Transverse colon (tissue), 4 donors: Measurements from ENCODE around the gene PPM1F. TPM values are rescaled to one million over a fixed set of nuclear protein-coding genes. Genes with fewer than 3 reads are reported as not detected.
"Not testable (repeated sequence)": the region's sequence is repeated elsewhere in the genome, so short reads cannot be mapped to it uniquely, and the experiment has no call there.

Source experiments
- DNase-seq: peaks from one replicate; pipeline ENCODE4 v3.0.0-alpha.2; 2019
- H3K27ac ChIP-seq, 4 donors: fragments of 200-600 bp; sonication (generic); 2 replicates each; pipeline ENCODE4 v1.5.1; 2016 to 2018; ENCODE audit warnings: inconsistent platforms in 4 of 4
- H3K27me3 ChIP-seq: fragments of 200-600 bp; sonication (generic); 2 replicates; pipeline ENCODE4 v1.5.1; 2017; ENCODE audit warnings: inconsistent platforms
- H3K36me3 ChIP-seq, 4 donors: fragments of 200-600 bp; sonication (generic); 2 replicates each; pipeline ENCODE4 v1.5.1; 2017 to 2019; ENCODE audit warnings: inconsistent platforms in 4 of 4
- H3K4me1 ChIP-seq, 4 donors: fragments of 200-600 bp; sonication (generic); 2 replicates each; pipeline ENCODE4 v1.5.1; 2017 to 2020; ENCODE audit warnings: inconsistent platforms in 4 of 4
- H3K4me3 ChIP-seq, 4 donors: fragments of 200-600 bp; sonication (generic); 1 replicate in 1 of 4; 2 replicates in 3 of 4; pipeline versions ENCODE4 v1.5.1 to v1.6.1; 2017 to 2019; ENCODE audit warnings: inconsistent platforms in 4 of 4
- H3K9me3 ChIP-seq, 2 donors: fragments of 200-600 bp; sonication (generic); 2 replicates each; pipeline ENCODE4 v1.5.1; 2017 to 2019; ENCODE audit warnings: inconsistent platforms in 2 of 2
- CTCF ChIP-seq, 5 experiments: fragments of 200-600 bp in 3 of 5; fragments of 450-650 bp in 2 of 5; sonication (generic) in 3 of 5; IDR thresholded peaks; 1 replicate in 2 of 5; 2 replicates in 3 of 5; pipeline ENCODE4 v1.5.1; 2016 to 2017; ENCODE audit warnings: antibody characterized with exemption in 5 of 5, inconsistent platforms in 3 of 5, mild to moderate bottlenecking in 2 of 5, moderate library complexity in 1 of 5
- EP300 ChIP-seq: sonication (generic); formaldehyde crosslinking; IDR thresholded peaks from one replicate; pipeline ENCODE4 v1.6.1; 2017; ENCODE audit warnings: antibody characterized with exemption, low read depth
- POLR2A ChIP-seq: fragments of 450-650 bp; IDR thresholded peaks from one replicate; pipeline ENCODE4 v1.6.1; 2016; ENCODE audit warnings: antibody characterized with exemption, mild to moderate bottlenecking, moderate library complexity
- POLR2AphosphoS5 ChIP-seq, 3 donors: sonication (generic); formaldehyde crosslinking; IDR thresholded peaks; one replicate each; pipeline ENCODE4 v1.6.1; 2016; ENCODE audit warnings: antibody characterized with exemption in 3 of 3
- WGBS, 2 donors: methylation state at CpG; one replicate each; pipeline ENCODE4 v1.1.5; 2018; ENCODE audit warnings: low coverage in 1 of 2; 5-methylcytosine and 5-hydroxymethylcytosine counted together
- in situ Hi-C, 4 donors: fragments of 200-750 bp; cut with MboI; loops; one replicate each; pipeline versions ENCODE4 v1.15.0 to v1.15.1; 2017; ENCODE audit warnings: low sequenced_read_pairs in 3 of 4, low pct_ligation_motif_present in 1 of 4, low pct_unique_long_range_greater_than_20kb in 1 of 4
- intact Hi-C: fragments of 100-400 bp; cut with DNase I; formaldehyde crosslinking; loops from one replicate; pipeline ENCODE4 v1.15.1; 2023; ENCODE audit warnings: low total_unique reads
- total RNA-seq, 4 donors: library from RNA; depleted of rRNA; stranded (reverse); fragments of >200 nt; gene quantifications; one replicate each; pipeline ENCODE4 v1.1.0, GENCODE V29; 2016

Gene PPM1F
- total RNA-seq, 4 donors from 2014 or later = 11.2 to 18.7 (median 14.9) TPM

- no peaks in the 10 kb centered on the region for H3K4me1 ChIP-seq
- no peak overlapping the region for H3K4me3 ChIP-seq
- intact Hi-C loops (no loop called here), in situ Hi-C loops (no loop called here)
- no peak for DNase-seq
- no peaks in the 10 kb centered on the region for H3K27me3 ChIP-seq
- no peaks in the 10 kb centered on the region for H3K9me3 ChIP-seq
- H3K36me3 ChIP-seq = no peaks in the 10 kb centered on the region
- no peak overlapping the region for H3K27ac ChIP-seq
- WGBS, 2 donors = 88 to 89% methylated on average over 2 of the region's 2 CpGs
- TF ChIP-seq EP300 = no peak
- no peak for TF ChIP-seq POLR2A
- TF ChIP-seq POLR2AphosphoS5 (IDR thresholded peaks at IDR 0.05) = no peak
- TF ChIP-seq CTCF (IDR thresholded peaks at IDR 0.05) = no peak
These were observed 42.8 kb downstream of the PPM1F start for GRCh38 chr22:21909871-21910270.

GRCh38 chr22:21907638-21908522 lies 44.8 kb downstream of the PPM1F start:
- no peak for DNase-seq
- H3K27ac ChIP-seq = no peak overlapping the region
- no peak overlapping the region for H3K4me3 ChIP-seq
- no peaks in the 10 kb centered on the region for H3K27me3 ChIP-seq
- H3K36me3 ChIP-seq = no peaks in the 10 kb centered on the region
- intact Hi-C loops = no loop called here
- no peaks in the 10 kb centered on the region for H3K9me3 ChIP-seq
- WGBS, 2 donors = 78 to 89% methylated on average over 5 to 7 of the region's 7 CpGs
- H3K4me1 ChIP-seq = no peaks in the 10 kb centered on the region
- TF ChIP-seq EP300 (no peak), POLR2AphosphoS5 (IDR thresholded peaks at IDR 0.05) (no peak), CTCF (IDR thresholded peaks at IDR 0.05) (no peak), POLR2A (no peak)
- in situ Hi-C loops = no loop called here

GRCh38 chr22:21905234-21905633 lies 47.4 kb downstream of the PPM1F start:
- DNase-seq, H3K36me3 ChIP-seq, H3K4me1 ChIP-seq, H3K27ac ChIP-seq, H3K9me3 ChIP-seq, intact Hi-C loops, H3K27me3 ChIP-seq, in situ Hi-C loops, H3K4me3 ChIP-seq: not testable (repeated sequence)
- 96 to 100% methylated on average over 3 to 11 of the region's 11 CpGs for WGBS, 2 donors

- in situ Hi-C loops = no loop called here
- no peaks in the 10 kb centered on the region for H3K4me1 ChIP-seq
- no peaks in the 10 kb centered on the region for H3K36me3 ChIP-seq
- 83 to 93% methylated on average over 2 to 4 of the region's 4 CpGs for WGBS, 2 donors
- H3K9me3 ChIP-seq = no peaks in the 10 kb centered on the region
- TF ChIP-seq POLR2AphosphoS5 (IDR thresholded peaks at IDR 0.05) = no peak
- TF ChIP-seq EP300 = no peak
- no peak for TF ChIP-seq POLR2A
- TF ChIP-seq CTCF (IDR thresholded peaks at IDR 0.05) = no peak
- no peak overlapping the region for H3K27ac ChIP-seq
- no peaks in the 10 kb centered on the region for H3K27me3 ChIP-seq
- no peak overlapping the region for H3K4me3 ChIP-seq
- intact Hi-C loops = no loop called here
- DNase-seq = no peak
These were observed 48.3 kb downstream of the PPM1F start for GRCh38 chr22:21904250-21904789.
